ENCODE measurements around the gene CLVS2.

GRCh38 chr6:122984393-122984792 is 11.6 kb upstream of the CLVS2 start:
- no peak for TF ChIP-seq CTCF (IDR thresholded peaks at IDR 0.05 in 8 of 11, conservative IDR thresholded peaks at IDR 0.05 in 3 of 11)
- TF ChIP-seq POLR2AphosphoS5 (IDR thresholded peaks at IDR 0.05), result no peak
